Activated naive CD4-positive, alpha-beta T cell treated with anti-CD3 and anti-CD28 coated beads, Interleukin-2, amount 10 ng/mL, durations not matched to agents 5 hours and 36 hours (primary cell): ENCODE results near the gene C11orf16. TPM values are rescaled to one million over a fixed set of nuclear protein-coding genes. Genes with fewer than 3 reads are reported as not detected.

Experiments used
- total RNA-seq, 2 experiments: library from RNA; stranded (reverse); gene quantifications; one replicate each; pipeline ENCODE4 v1.2.3, GENCODE V29; 2021

C11orf16 gene, protein sequence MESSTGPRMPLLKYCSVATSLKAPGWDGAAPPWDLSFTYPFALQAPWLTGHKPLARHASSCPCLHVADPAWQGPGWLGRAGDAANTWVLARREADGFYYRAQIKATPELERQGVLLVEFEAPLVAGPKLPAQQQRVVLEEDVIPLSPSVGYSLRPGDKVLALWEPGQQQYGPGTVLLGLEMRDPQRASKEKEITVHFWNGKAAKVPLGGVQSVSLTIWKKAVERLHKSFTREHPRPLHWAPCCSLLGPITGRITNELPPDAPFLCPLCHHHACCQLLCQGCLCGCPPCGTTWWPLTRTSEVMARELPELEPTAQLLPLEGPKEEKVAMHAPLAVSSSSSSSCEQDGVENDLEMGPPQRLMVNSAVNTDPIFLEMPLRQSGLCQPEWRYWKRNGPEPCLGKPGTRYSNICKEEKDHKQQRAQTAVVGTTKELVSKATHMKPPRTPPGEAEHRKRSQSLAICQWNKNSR
- total RNA-seq: not detected

DNA sequence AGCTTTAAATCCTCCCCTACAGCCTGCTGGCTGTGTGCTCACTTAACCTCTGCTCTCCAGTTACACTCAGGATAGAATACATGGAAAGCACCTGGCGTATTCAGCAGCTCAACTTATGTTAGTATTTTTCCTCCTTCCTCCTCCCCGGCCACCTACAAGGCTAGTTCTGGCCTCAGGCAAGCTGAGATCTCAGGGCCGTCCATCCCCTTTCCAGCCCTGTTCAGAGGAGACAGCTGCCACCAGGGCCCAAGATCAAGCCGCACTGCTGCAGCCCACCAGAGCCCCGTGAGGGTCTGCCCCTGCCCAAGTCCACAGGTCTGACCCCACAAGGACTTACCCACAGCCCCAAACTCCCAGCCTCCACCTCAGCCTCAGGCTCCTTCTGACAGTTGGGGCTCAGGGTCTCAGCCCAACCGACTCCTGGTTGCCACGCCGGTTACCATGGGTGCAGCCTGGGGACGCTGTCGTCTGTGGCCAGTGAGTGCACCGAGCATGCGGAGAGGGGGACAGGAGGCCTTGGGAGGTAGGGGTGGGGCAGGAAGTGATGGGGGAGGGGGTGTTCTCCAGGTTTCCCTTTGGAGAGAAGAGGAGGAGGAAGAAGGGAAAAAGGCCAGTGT lies at the start of gene C11orf16:
Gene C11orf16, minus strand, starts transcription at position 384 of the 617 bp plus-strand sequence. CDS start 639 bp downstream, outside the sequence.

DNA sequence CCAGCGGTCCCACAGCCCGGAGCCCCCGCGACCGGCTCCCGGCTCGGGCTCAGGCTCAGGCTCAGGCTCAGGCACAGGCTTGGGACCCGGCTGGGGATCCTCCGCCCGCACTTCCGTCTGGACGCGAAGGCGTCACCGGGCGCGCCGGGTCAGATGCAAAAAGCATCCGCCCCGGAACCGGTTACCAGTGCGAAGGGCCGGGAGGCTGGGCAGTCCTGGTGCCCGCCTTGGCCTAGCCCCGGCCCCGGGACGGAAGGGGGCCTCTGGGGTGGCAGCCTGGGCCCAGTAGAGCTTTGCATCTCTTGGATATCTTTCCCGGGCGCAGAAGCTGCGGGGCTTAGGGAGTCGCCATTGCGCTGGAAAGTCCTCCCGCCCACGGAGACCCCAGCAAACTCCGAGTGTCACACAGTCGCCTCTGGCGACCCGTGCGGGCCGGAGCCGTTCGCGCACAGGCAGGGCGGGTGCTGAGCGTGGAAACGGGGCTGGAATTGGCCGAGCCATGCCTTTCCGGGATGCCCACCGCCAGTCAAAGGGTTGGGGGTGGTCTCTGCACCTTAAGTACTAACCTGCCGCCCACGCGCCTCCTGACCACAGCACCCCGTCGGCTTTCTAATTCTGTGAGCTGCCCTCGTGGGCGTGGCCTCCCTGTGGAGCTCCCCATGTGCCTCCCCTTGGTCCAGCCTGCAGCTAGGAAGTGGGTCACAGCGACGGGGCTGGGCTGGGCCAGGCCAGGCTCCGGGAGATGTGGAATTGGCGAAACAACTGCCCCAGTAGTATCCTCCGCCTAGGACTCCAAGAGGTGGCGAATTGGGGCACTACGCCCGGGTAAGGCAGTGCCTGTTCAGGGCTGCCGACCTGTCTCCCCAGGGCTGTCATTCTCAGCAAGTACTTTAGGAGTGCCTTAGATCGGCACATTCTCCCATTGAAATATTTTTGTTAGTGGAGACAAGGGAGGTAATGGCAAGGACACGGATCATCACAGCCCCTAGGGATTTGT lies 31.9 kb upstream of the C11orf16 start, which contains the start of gene TMEM9B:
Gene TMEM9B, minus strand, starts transcription at position 119 of the 997 bp plus-strand sequence. CDS start 129 bp downstream, outside the sequence.

DNA sequence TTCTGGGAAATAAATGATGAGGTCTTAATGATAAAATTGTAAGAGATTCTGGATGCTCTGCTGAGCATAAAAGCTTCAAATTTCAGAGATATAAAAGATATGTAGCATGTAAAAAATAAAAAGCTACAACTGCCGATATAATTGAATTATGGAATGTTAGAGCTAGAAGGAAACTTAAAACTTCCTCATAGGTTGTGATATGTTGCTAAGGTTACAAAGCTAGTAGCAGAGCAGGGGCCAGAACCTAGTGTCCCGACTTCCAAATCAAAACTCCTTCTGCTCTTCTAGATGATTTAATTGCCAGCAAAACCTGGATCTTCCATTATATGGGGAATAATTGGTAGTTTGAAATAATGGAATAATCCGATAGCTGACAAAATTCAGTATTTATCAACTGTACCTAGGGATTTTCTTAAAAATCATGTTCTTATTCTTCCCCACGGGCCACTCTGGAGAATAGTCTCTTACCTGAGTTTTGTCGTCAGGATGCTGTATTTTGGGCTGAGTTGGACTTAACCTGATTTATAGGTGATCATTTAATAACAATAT lies 9.8 kb upstream of the C11orf16 start, which contains the start of gene ASCL3:
Gene ASCL3, minus strand, starts transcription at position 499 of the 549 bp plus-strand sequence. CDS start 4,855 bp downstream, outside the sequence.

DNA sequence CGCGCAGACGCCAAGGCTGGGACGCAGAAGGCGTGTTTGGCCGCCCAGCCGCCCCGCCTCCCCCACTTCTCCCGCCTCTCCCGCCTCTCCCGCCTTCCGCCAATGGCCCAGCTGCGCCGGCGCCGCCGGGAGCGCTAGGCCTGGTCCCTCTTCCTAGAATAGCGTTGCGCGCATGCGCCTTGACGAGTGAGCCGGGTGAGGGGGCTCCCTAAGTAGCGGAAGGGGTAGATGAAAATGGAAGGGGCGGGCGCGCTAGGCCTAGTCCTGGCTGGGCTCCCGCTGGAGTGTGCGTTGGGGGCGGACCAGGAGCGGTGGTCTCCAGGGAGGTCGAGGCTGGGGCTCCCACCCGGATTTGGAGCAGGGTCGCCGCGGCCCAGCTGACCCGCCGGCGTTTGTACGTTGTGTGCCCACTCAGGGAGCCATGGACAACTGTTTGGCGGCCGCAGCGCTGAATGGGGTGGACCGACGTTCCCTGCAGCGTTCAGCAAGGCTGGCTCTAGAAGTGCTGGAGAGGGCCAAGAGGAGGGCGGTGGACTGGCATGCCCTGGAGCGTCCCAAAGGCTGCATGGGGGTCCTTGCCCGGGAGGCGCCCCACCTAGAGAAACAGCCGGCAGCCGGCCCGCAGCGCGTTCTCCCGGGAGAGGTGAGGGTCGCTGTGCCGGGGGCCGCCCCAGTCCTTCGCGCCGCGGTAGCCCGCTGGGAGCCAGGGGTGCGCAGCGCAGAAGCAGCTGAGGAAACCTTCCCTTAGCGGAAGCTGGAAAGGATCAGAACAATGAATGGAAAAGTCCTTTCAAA lies 21.5 kb downstream of the C11orf16 start, which contains the start of gene AKIP1:
Gene AKIP1, plus strand, starts transcription at position 161 of the 795 bp plus-strand sequence. Its CDS starts 261 bp downstream, at position 422.

Other genes with a start within 250 kb of the C11orf16 start
- 10 to 100 TPM; 30.1 to 31.4 TPM for gene AKIP1, start 21.8 kb downstream of the C11orf16 start, total RNA-seq
- gene ASCL3, start 10.1 kb upstream of the C11orf16 start, total RNA-seq: not detected
- 10 to 100 TPM; 33.2 to 34.2 TPM for gene TMEM9B, start 31.5 kb upstream of the C11orf16 start, total RNA-seq
- gene NRIP3, start 71.1 kb upstream of the C11orf16 start, total RNA-seq: under 1 TPM; 0.53 to 0.78 TPM
- gene SCUBE2, start 158.7 kb upstream of the C11orf16 start, total RNA-seq: not detected